Smooth muscle cell of bladder (primary cell): Measurements from ENCODE around the gene EXOSC9. TPM values are rescaled to one million over a fixed set of nuclear protein-coding genes. Genes with fewer than 3 reads are reported as not detected.

Source experiments
- total RNA-seq: library from RNA; depleted of rRNA; stranded (reverse); fragments of >200 nt; gene quantifications from 2 replicates; pipeline ENCODE4 v1.2.3, GENCODE V29; 2014

The EXOSC9 gene, protein sequence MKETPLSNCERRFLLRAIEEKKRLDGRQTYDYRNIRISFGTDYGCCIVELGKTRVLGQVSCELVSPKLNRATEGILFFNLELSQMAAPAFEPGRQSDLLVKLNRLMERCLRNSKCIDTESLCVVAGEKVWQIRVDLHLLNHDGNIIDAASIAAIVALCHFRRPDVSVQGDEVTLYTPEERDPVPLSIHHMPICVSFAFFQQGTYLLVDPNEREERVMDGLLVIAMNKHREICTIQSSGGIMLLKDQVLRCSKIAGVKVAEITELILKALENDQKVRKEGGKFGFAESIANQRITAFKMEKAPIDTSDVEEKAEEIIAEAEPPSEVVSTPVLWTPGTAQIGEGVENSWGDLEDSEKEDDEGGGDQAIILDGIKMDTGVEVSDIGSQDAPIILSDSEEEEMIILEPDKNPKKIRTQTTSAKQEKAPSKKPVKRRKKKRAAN
- total RNA-seq: 20.2 and 24.0 TPM in 2 replicates

DNA sequence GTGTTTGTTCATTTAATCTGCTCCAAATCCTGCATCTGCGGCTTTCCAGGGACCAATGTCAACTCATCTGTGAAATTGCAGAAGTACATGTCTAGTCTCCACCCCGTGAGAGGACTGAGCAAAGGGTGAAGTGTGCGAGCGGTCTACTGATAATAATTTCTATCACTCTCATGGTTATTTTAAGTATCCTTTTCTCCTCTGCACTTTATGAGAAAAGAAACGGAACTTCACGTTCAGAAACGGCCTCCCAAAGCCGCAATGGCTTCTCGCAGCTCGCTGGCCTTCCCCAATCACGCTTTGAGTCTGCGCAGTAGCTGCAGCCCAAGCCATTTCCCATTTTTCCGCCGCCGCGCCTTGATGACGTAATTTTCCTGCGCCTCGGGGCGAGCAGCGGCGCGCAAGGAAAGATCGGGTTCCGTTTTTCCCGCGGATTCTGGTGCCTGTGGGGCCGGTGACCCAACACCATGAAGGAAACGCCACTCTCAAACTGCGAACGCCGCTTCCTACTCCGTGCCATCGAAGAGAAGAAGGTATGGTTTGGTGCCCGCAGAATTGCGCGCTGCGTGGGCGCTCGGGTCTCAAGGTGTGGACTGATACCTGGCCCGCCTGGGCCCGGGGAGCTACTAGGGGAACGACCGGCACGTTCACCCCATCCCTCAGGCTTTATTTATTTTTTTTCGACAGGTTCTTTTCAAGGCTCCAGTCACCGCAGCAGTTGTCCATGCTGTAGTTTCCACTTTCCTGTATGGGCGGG, at the start of gene EXOSC9:
Gene EXOSC9 (plus strand): TSS at position 363 of the 754 bp plus-strand sequence. CDS start 102 bp downstream, at position 465.

GRCh38 chr4:121764702-121765367, 36.3 kb upstream of the EXOSC9 start, which contains the start of gene SMIM43:
Gene SMIM43, minus strand, starts transcription at chr4:121765164. Its CDS starts 59 bp downstream, at chr4:121765105.

GRCh38 chr4:121823505-121824170, 22.5 kb downstream of the EXOSC9 start, which contains the start of gene CCNA2:
Gene CCNA2, minus strand, starts transcription at chr4:121823883. Its CDS starts 255 bp downstream, at chr4:121823628.

Other genes starting within 250 kb of the EXOSC9 start
- 879 and 1,015 TPM in 2 replicates for gene ANXA5, start 104.3 kb upstream of the EXOSC9 start, total RNA-seq
- gene SMIM43, start 36.2 kb upstream of the EXOSC9 start, total RNA-seq: 5.4 and 11.2 TPM in 2 replicates
- gene CCNA2, start 22.6 kb downstream of the EXOSC9 start, total RNA-seq: 5.3 and 6.2 TPM in 2 replicates
- 20.1 and 20.3 TPM in 2 replicates for gene BBS7, start 69.2 kb downstream of the EXOSC9 start, total RNA-seq
- 2.0 and 2.3 TPM in 2 replicates for gene TRPC3, start 150.7 kb downstream of the EXOSC9 start, total RNA-seq